HG03439 (cell line): ENCODE results near the gene TMEM88.

Experiments used
- ATAC-seq: cut with Tn5 transposase; IDR thresholded peaks from one replicate; pipeline ENCODE4 v1.9.1; 2021; ENCODE audit warnings: mild to moderate bottlenecking, moderate library complexity; ENCODE audit not compliant: unreplicated experiment

Gene TMEM88

GRCh38 chr17:7884581-7885366 lies 29.9 kb downstream of the TMEM88 start:
- ATAC-seq, result peak; percentile 10

GRCh38 chr17:7885367-7886226 lies 30.7 kb downstream of the TMEM88 start:
- ATAC-seq, result peak; percentile 47

GRCh38 chr17:7886227-7887037 lies 31.6 kb downstream of the TMEM88 start:
- ATAC-seq, result no peak

- no peak for ATAC-seq
Observed at GRCh38 chr17:7887038-7887481, 32.2 kb downstream of the TMEM88 start.

GRCh38 chr17:7887482-7888183 lies 32.8 kb downstream of the TMEM88 start:
- ATAC-seq, result peak; percentile 41

GRCh38 chr17:7888184-7888920 lies 33.5 kb downstream of the TMEM88 start, which contains the start of gene CHD3:
Gene CHD3 (plus strand): TSS chr17:7888789. CDS start chr17:7889001, 212 bp downstream.
- ATAC-seq, result no peak

GRCh38 chr17:7889166-7889955 lies 34.5 kb downstream of the TMEM88 start:
- no peak for ATAC-seq

- ATAC-seq, result no peak
Observed at GRCh38 chr17:7893187-7893880, 38.5 kb downstream of the TMEM88 start.

GRCh38 chr17:7894226-7894625 lies 39.4 kb downstream of the TMEM88 start:
- no peak for ATAC-seq

- no peak for ATAC-seq
Observed at GRCh38 chr17:7894866-7895265, 40.0 kb downstream of the TMEM88 start.

- no peak for ATAC-seq
Observed at GRCh38 chr17:7897090-7897489, 42.2 kb downstream of the TMEM88 start.

- no peak for ATAC-seq
Observed at GRCh38 chr17:7897773-7898172, 42.9 kb downstream of the TMEM88 start.

- no peak for ATAC-seq
Observed at GRCh38 chr17:7903154-7904103, 48.6 kb downstream of the TMEM88 start.
